GM19043 (cell line): Measurements from ENCODE around the gene MBNL2.
"Not testable (repeated sequence)": the region's sequence is repeated elsewhere in the genome, so short reads cannot be mapped to it uniquely, and the experiment has no call there.

Experiments
- ATAC-seq: cut with Tn5 transposase; IDR thresholded peaks from one replicate; pipeline ENCODE4 v1.9.1; 2021; ENCODE audit warnings: low read depth; ENCODE audit not compliant: unreplicated experiment

The MBNL2 gene

DNA sequence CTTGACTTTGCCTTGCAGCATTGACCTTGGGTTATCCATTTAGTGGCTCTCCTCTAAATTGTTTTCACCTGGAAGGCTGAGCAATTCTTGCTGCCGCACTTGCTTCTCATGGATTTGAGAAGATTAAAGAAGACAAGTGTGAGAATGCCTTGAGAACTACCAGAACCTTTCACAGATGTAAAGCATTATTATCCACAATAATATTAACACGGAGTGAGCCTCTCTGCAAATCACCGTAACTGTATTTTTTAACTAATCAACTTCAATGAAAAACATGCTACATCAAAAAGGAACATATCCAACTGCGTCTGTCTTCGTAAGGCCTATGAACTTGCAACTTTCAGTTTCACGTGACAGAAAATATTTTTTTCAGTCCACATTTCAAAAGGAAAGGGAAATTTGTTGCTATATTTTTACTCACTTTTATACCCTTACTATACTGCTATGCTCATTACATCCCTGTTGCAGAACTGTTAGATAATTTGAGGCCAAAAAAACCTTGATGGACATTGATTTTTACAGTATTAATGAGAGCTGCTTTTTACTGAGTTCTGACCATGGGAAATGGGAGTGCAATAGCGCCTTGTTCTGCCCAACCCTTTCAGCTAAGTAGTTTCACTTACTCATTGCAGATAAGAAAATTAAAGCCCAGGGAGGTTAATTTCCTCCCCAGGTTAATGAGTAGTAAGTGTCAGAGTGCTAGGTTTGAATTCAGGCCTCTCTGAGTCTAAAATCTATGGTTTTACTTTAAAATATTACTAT, 118.0 kb downstream of the MBNL2 start:
- peak; percentile 37 for ATAC-seq

DNA sequence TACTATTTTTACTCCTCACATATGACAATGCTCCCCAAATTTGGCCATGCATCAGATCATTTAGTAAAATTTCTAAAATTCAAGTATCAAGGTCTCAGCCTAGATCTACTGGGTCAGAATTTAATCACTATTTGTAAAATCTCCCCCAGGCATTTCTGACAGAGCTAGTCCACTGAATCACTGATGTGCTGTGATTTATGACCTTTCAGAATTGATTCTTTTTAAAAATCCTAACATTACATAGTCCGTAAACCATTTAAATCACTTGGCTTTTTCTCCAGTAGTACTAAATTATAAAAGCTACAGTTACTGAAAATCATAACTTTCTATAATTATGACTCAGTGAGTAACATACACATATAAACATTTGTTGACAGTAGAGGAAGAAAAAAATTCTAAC, 119.0 kb downstream of the MBNL2 start:
- no peak for ATAC-seq

DNA sequence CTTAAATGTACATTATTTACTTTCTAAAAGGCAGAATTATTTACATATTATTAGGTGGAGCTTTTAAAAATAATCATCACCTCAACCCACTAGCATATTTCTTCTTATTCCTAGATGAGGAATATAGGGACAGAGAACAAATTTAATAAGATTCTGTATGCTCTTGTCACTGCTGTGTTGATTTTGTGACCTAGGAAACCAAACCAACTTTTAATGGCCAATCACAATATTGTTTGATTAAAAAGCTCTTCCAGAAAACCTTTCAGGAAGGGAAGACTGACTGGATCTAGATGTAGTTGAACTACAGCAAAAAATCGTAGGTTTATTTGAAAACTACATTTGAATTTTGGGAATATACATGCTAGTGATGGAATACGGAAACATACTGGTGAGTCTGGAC, 120.0 kb downstream of the MBNL2 start:
- ATAC-seq = no peak

DNA sequence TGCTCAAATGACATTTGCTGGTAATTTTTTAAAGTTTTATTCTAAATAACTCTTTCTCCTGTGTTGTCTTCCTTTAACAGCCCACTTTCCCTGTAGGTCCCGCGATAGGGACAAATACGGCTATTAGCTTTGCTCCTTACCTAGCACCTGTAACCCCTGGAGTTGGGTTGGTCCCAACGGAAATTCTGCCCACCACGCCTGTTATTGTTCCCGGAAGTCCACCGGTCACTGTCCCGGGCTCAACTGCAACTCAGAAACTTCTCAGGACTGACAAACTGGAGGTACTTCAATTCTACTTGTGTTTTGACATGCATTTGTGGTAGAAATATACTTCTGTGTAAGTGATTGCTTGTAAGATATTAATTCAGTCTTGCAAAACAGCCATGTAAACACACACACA, 120.8 kb downstream of the MBNL2 start:
- ATAC-seq = no peak

- peak; percentile 74 for ATAC-seq
These were observed 122.4 kb downstream of the MBNL2 start for GRCh38 chr13:97344265-97345175.

DNA sequence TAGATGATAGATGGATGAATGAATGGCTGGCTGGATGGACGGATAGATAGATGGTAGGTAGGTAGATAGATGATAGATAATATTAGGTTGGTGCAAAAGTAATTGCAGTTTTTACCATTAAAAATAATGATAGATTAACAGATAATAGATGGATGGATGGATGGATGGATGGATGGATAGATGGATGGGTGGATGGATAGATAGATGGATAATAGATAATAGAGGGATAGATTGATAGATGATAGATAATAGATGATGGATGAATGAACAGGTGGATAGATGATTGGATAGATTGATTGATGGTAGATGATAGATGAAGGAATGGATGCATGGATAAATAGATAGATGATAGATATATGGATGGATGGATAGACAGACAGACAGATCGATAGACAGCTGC, 124.0 kb downstream of the MBNL2 start:
- ATAC-seq = no peak

- no peak for ATAC-seq
These were observed 124.6 kb downstream of the MBNL2 start for GRCh38 chr13:97346561-97347254.

DNA sequence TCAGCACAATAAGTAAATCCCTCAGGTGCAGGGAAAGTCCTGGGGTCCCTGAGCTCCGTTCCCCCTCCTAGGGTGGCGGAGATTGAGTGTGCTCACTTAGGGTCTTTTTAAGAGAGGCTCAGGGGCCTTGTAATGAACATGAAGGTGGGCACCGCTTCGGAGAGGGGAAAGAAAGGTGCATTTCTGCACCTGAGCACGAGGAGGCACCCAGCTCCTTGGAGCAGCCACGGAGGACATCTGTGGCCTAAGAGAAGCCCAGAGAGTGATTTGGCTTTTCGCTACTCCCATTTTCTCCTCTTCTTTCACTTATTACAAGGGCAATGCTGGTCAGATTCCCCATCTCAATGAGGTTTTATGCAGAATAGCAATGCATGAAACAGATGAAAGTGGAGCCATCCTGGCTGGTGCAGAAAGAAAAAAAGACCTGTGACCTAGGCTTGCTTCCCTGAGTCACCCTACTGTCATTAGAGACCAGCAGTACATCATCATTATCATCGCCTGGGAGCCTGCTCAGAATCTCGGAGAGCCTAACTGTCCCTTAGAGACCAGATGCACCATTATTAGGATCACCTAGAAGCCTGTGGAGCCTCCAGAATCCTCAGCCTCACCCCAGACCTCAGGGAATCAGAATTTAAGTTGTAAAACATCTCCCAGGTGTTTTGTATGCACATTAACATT, 125.3 kb downstream of the MBNL2 start:
- no peak for ATAC-seq

DNA sequence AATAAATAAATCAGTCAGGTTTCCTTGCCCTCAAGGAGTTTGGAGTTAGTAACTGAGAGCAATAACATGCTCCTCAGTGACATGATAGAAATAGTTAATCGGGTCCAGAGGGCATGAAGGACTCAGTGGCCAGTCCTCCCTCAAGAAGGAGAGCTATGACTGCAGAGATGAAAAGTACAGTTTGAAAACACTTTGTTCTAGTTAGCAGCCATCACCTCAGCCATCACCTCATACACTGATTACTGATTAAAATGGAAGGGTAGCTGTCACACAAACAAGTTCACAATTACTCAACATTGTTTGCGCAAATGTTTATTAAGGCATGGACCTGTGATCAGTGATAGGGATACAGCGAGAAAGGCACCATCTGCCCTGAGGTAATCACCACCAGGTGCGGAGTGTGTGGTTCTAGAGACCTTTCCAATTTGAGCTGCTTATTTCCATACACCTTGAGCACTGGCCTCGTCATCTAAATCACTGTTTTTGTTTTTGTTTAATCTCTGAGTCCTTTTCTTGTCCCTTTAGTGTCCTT, 126.5 kb downstream of the MBNL2 start:
- no peak for ATAC-seq

- not testable (repeated sequence) for ATAC-seq
These were observed 129.9 kb downstream of the MBNL2 start for GRCh38 chr13:97352012-97352411.

DNA sequence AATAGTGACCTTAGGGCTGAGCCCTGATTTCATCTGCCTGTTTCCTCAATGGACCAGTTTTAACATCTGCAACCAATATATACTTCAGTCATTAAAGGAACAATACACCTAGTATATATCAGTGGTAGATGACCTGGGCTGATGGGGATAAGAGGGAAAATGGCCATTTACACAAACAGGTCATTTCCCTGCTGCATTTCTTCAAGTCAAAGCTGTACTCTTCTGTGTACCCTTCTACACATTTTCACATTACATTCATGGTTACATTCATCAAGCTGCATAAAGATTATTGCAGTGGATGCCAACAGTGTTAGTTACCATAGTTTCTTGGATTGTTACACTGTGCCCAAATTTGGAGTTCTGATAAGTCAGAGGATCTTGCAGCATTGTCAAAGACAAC, 130.7 kb downstream of the MBNL2 start:
- no peak for ATAC-seq

- ATAC-seq = no peak
These were observed 132.0 kb downstream of the MBNL2 start for GRCh38 chr13:97353927-97354675.

DNA sequence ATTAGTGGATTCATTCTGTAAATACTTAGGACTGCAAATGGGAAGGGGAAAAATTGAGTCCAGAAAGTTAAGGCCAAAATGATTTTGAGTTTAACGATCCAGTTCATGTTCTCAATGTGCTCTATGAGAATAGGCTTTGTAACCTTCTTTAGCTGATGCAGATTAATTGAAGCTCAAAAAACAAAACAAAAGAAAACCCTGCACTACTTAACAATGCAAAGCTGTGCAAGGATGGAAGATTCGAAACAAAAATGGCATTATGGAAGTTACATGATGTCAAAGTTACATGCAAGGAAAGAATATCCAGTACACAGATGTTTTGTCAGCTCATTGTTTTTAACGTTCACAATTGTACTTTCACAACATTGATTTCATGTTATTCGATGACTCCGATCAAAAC, 132.7 kb downstream of the MBNL2 start:
- ATAC-seq = no peak

- no peak for ATAC-seq
These were observed 134.5 kb downstream of the MBNL2 start for GRCh38 chr13:97356592-97356991.

GRCh38 chr13:97359181-97360057, 137.3 kb downstream of the MBNL2 start:
- peak; percentile 93 for ATAC-seq

DNA sequence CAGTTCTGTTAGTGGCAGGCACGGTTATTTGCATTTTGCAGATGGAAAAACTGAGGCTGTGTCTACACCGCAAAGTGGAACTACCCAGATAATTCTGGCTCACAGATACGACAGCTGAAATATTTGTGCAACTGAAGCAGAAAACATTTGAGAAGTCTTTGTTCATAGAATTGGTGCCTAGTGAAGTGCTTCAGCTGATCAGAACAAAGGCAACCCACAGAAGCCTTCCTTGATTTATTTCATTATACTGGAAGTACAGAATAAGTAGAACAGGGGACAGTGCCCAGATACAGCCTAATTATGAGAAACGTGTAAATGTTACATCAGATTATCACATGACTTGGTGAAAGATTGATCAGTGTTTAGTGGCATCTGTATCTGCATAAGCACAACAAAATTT, 138.5 kb downstream of the MBNL2 start:
- no peak for ATAC-seq

DNA sequence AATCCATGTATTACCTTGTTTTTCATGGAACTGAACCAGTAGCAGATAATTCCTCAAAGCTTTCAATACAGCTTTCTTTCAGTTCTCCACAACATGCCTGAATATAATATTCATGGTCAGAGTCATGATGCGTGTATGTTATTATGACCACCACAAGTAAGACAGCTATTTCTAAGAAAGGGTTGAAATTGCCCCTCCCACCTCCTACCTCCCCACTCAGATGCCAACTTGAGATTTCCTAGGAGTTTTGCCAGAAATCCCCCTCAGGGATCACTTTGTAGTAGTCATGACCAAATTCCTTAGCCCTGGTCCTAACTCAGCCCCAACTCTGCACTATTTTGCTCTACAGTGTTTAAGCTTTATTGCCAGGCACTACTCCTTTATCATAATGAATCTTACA, 141.9 kb downstream of the MBNL2 start:
- ATAC-seq = no peak

GRCh38 chr13:97364827-97365226, 142.7 kb downstream of the MBNL2 start:
- ATAC-seq = no peak
